Mesendoderm (in vitro differentiated cells): ENCODE measurements around the gene PTPN21.

Experiments
- DNase-seq: peaks from one replicate; pipeline ENCODE4 v3.0.0; 2013
- H2AK5ac ChIP-seq: 2 replicates; pipeline ENCODE4 v1.6.1; 2013; ENCODE audit warnings: low read length, inconsistent platforms
- H2BK120ac ChIP-seq: 2 replicates; pipeline ENCODE4 v1.6.1; 2013; ENCODE audit warnings: low read depth, mild to moderate bottlenecking, low read length, moderate library complexity, mixed read lengths
- H2BK15ac ChIP-seq: replicated peaks from 2 replicates; pipeline ENCODE4 v1.6.1; 2013; ENCODE audit warnings: low read depth, mild to moderate bottlenecking, moderate library complexity
- H2BK5ac ChIP-seq: 2 replicates; pipeline ENCODE4 v1.6.1; 2013; ENCODE audit warnings: low read length, inconsistent platforms
- H3K18ac ChIP-seq: 2 replicates; pipeline ENCODE4 v1.6.1; 2013; ENCODE audit warnings: mild to moderate bottlenecking, low read length, mixed read lengths
- H3K23ac ChIP-seq: one replicate; pipeline ENCODE4 v1.6.1; 2013; ENCODE audit warnings: low read length
- H3K27ac ChIP-seq: 2 replicates; pipeline ENCODE4 v1.5.1; 2013; ENCODE audit warnings: low read depth, mild to moderate bottlenecking, inconsistent platforms, low read length, moderate library complexity
- H3K27me3 ChIP-seq: 2 replicates; pipeline ENCODE4 v1.6.1; 2013; ENCODE audit warnings: low read length, control low read depth, mild to moderate bottlenecking, inconsistent platforms; ENCODE audit not compliant: insufficient read depth, poor library complexity
- H3K36me3 ChIP-seq: 2 replicates; pipeline ENCODE4 v1.6.1; 2013; ENCODE audit warnings: low read length, inconsistent platforms; ENCODE audit not compliant: control insufficient read depth, insufficient read depth
- H3K4ac ChIP-seq: one replicate; pipeline ENCODE4 v1.6.1; 2013; ENCODE audit warnings: low read depth, mild to moderate bottlenecking, low read length, moderate library complexity
- H3K4me1 ChIP-seq: 2 replicates; pipeline ENCODE4 v1.6.1; 2013; ENCODE audit warnings: low read depth, low read length, inconsistent platforms; ENCODE audit not compliant: control insufficient read depth
- H3K4me2 ChIP-seq: 2 replicates; pipeline ENCODE4 v1.6.1; 2013; ENCODE audit warnings: low read length
- H3K4me3 ChIP-seq: 2 replicates; pipeline ENCODE4 v1.5.1; 2013; ENCODE audit warnings: mild to moderate bottlenecking, low read length
- H3K56ac ChIP-seq: one replicate; pipeline ENCODE4 v1.6.1; 2013; ENCODE audit warnings: low read length
- H3K79me1 ChIP-seq: 2 replicates; pipeline ENCODE4 v1.6.1; 2013; ENCODE audit warnings: low read length, inconsistent platforms
- H3K79me2 ChIP-seq: 2 replicates; pipeline ENCODE4 v1.6.1; 2013; ENCODE audit warnings: mild to moderate bottlenecking, low read length; ENCODE audit not compliant: control insufficient read depth, insufficient read depth
- H3K9ac ChIP-seq: 2 replicates; pipeline ENCODE4 v1.6.1; 2013; ENCODE audit warnings: low read length, inconsistent platforms
- H4K5ac ChIP-seq: one replicate; pipeline ENCODE4 v1.6.1; 2013; ENCODE audit warnings: low read length
- H4K8ac ChIP-seq: one replicate; pipeline ENCODE4 v1.6.1; 2013; ENCODE audit warnings: low read depth, mild to moderate bottlenecking, control low read depth, low read length, moderate library complexity
- WGBS: extraction: QIAGEN DNeasy Blood & Tissue Kit; methylation state at CpG from one replicate; pipeline ENCODE4 v1.1.7; 2013; ENCODE audit warnings: low lambda C conversion rate, missing lambda C conversion rate; ENCODE audit not compliant: insufficient coverage; ENCODE audit errors: extremely low coverage; 5-methylcytosine and 5-hydroxymethylcytosine counted together

The PTPN21 gene

DNA sequence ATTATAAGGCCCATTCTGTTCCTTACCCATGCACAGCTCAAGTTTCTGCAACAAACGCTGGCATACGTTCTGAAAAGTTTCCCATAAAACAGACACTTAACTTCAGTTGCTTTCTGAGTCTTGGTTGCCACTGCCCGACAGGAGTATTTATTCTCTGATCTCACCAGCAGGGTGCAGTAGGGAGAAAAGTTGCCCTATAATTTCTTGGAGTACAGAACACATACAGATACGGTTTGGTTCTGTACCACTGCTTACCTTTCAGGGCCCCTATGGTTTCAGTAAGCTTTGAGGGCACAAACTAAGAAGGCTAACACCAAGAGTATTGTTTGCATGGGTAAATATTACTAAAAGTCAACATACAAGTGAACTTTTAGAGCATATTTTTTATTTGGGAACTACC, 91.5 kb downstream of the PTPN21 start:
- Histone ChIP-seq H3K36me3 (peaks cover 2% of the 10 kb centered on the region), H3K79me1 (no peaks in the 10 kb centered on the region), H3K4me2 (no peak overlapping the region), H3K56ac (no peak overlapping the region), H3K9ac (no peak overlapping the region), H2AK5ac (no peak overlapping the region), H2BK5ac (no peak overlapping the region), H2BK120ac (no peak overlapping the region), H4K8ac (no peak overlapping the region), H3K18ac (no peak overlapping the region), H4K5ac (no peak overlapping the region), H3K4me1 (no peaks in the 10 kb centered on the region), H3K4ac (no peak overlapping the region), H3K4me3 (no peak overlapping the region), H3K27me3 (no peaks in the 10 kb centered on the region), H3K79me2 (no peaks in the 10 kb centered on the region), H3K23ac (no peak overlapping the region), H3K27ac (no peak overlapping the region), H2BK15ac (no peak overlapping the region)
- WGBS: no CpG with 5 or more reads among the region's 4 CpGs
- peak; percentile 16 for DNase-seq

DNA sequence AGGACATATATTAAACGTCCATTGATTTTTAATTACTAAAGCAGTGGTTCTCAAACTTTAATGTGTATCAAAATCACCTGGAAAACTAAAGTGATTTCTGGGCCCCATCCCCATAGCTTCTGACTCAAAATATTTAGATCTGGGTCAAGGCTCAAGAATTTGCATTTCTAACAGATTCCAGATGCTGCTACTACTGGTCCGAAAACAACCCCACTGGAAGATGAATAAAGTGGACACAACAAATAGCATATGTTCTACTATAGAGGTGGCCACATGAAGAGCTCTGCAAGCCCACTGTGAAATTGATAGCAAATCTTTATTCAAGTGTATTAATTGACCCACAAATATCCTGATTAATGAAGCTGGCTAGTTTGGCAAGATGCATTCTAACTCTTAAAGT, 99.9 kb downstream of the PTPN21 start:
- Histone ChIP-seq H4K5ac (no peak overlapping the region), H3K9ac (no peak overlapping the region), H2BK15ac (no peak overlapping the region), H3K79me1 (no peaks in the 10 kb centered on the region), H4K8ac (no peak overlapping the region), H3K27me3 (no peaks in the 10 kb centered on the region), H3K36me3 (no peaks in the 10 kb centered on the region), H3K79me2 (no peaks in the 10 kb centered on the region), H3K4ac (no peak overlapping the region), H3K4me1 (no peaks in the 10 kb centered on the region), H3K4me2 (no peak overlapping the region), H3K23ac (no peak overlapping the region), H2BK5ac (no peak overlapping the region), H3K18ac (no peak overlapping the region), H2AK5ac (no peak overlapping the region), H3K4me3 (no peak overlapping the region), H3K56ac (no peak overlapping the region), H2BK120ac (no peak overlapping the region), H3K27ac (no peak overlapping the region)
- DNase-seq: no peak
- no CpG with 5 or more reads among the region's 2 CpGs for WGBS

DNA sequence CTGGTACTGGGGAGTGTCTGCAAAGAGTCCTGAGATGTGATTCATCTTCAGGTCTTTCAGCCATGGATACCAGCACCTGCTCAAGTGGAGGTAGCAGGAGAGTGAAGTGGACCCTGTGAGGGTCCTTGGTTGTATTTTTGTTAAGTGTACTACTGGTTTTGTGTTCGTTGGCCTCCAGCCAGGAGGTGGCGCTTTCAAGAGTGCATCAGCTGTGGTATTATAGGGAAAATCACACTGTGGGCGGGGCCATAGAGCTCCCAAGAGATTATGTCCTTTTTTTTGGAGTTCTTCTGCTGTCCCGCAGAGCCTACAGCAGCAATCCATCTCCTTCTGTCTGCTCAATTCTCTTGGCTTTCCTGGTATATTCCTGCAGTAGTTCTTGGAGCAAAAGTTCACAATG, 102.6 kb downstream of the PTPN21 start:
- Histone ChIP-seq H3K4me2 (no peak overlapping the region), H4K5ac (no peak overlapping the region), H3K79me1 (no peaks in the 10 kb centered on the region), H3K27me3 (no peaks in the 10 kb centered on the region), H3K56ac (no peak overlapping the region), H2BK120ac (no peak overlapping the region), H3K4me1 (no peaks in the 10 kb centered on the region), H3K27ac (no peak overlapping the region), H4K8ac (no peak overlapping the region), H3K9ac (no peak overlapping the region), H2BK15ac (no peak overlapping the region), H2BK5ac (no peak overlapping the region), H3K4me3 (no peak overlapping the region), H3K79me2 (no peaks in the 10 kb centered on the region), H2AK5ac (no peak overlapping the region), H3K4ac (no peak overlapping the region), H3K36me3 (no peaks in the 10 kb centered on the region), H3K18ac (no peak overlapping the region), H3K23ac (no peak overlapping the region)
- WGBS: no CpG with 5 or more reads among the region's 4 CpGs
- DNase-seq: peak; percentile 15

DNA sequence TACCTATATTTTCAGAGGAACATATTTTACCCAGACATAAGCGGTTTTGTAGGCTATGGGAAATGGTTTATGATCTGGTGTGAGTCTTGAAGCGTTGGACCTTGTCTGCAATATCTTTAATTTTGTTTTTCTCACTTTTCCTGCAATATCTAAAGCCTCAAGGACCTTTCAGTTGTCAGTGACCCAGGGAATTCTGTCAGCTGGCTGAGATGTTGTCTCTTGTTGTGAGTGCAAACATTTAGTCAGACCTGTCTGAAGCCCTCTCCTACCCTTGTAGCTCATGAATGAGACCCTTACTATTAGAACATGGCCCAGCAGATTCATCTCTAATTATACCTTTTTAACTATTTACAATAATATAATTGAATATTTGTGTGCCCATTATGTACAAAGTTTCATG, 115.7 kb downstream of the PTPN21 start:
- no peak overlapping the region for H2AK5ac ChIP-seq
- H3K27me3 ChIP-seq: no peaks in the 10 kb centered on the region
- no peak overlapping the region for H3K4me2 ChIP-seq
- H3K4me3 ChIP-seq: no peak overlapping the region
- no peaks in the 10 kb centered on the region for H3K79me2 ChIP-seq
- H3K9ac ChIP-seq: no peak overlapping the region
- no peak overlapping the region for H2BK120ac ChIP-seq
- H4K8ac ChIP-seq: no peak overlapping the region
- H3K23ac ChIP-seq: no peak overlapping the region
- no peak overlapping the region for H2BK15ac ChIP-seq
- no peaks in the 10 kb centered on the region for H3K79me1 ChIP-seq
- no peaks in the 10 kb centered on the region for H3K4me1 ChIP-seq
- no peak for DNase-seq
- no peak overlapping the region for H3K4ac ChIP-seq
- no peak overlapping the region for H3K56ac ChIP-seq
- H2BK5ac ChIP-seq: no peak overlapping the region
- no peak overlapping the region for H4K5ac ChIP-seq
- no peak overlapping the region for H3K18ac ChIP-seq
- H3K36me3 ChIP-seq: no peaks in the 10 kb centered on the region
- no CpG with 5 or more reads among the region's 2 CpGs for WGBS
- H3K27ac ChIP-seq: no peak overlapping the region

- no peaks in the 10 kb centered on the region for H3K79me2 ChIP-seq
- no peak overlapping the region for H3K18ac ChIP-seq
- H3K79me1 ChIP-seq: no peaks in the 10 kb centered on the region
- H3K27me3 ChIP-seq: no peaks in the 10 kb centered on the region
- no peak overlapping the region for H3K4ac ChIP-seq
- 100% methylated on average over 1 of the region's 5 CpGs for WGBS
- no peak overlapping the region for H3K23ac ChIP-seq
- H3K56ac ChIP-seq: no peak overlapping the region
- H3K36me3 ChIP-seq: no peaks in the 10 kb centered on the region
- no peak overlapping the region for H2BK15ac ChIP-seq
- H3K9ac ChIP-seq: no peak overlapping the region
- H3K4me1 ChIP-seq: no peaks in the 10 kb centered on the region
- H3K27ac ChIP-seq: no peak overlapping the region
- H2BK5ac ChIP-seq: no peak overlapping the region
- H3K4me2 ChIP-seq: no peak overlapping the region
- no peak for DNase-seq
- H4K5ac ChIP-seq: no peak overlapping the region
- H2BK120ac ChIP-seq: no peak overlapping the region
- H4K8ac ChIP-seq: no peak overlapping the region
- no peak overlapping the region for H2AK5ac ChIP-seq
- H3K4me3 ChIP-seq: no peak overlapping the region
Observed at GRCh38 chr14:88437658-88438057, 117.1 kb downstream of the PTPN21 start.

GRCh38 chr14:88430976-88431375, 123.8 kb downstream of the PTPN21 start:
- no peak overlapping the region for H3K4ac ChIP-seq
- H3K4me3 ChIP-seq: no peak overlapping the region
- H3K36me3 ChIP-seq: no peaks in the 10 kb centered on the region
- no peaks in the 10 kb centered on the region for H3K4me1 ChIP-seq
- H2AK5ac ChIP-seq: no peak overlapping the region
- no CpG with 5 or more reads among the region's 2 CpGs for WGBS
- no peaks in the 10 kb centered on the region for H3K79me1 ChIP-seq
- H3K18ac ChIP-seq: no peak overlapping the region
- H3K23ac ChIP-seq: no peak overlapping the region
- H2BK5ac ChIP-seq: no peak overlapping the region
- no peak overlapping the region for H3K56ac ChIP-seq
- H4K5ac ChIP-seq: no peak overlapping the region
- DNase-seq: no peak
- no peaks in the 10 kb centered on the region for H3K27me3 ChIP-seq
- H3K9ac ChIP-seq: no peak overlapping the region
- no peak overlapping the region for H3K4me2 ChIP-seq
- no peak overlapping the region for H2BK15ac ChIP-seq
- H4K8ac ChIP-seq: no peak overlapping the region
- no peaks in the 10 kb centered on the region for H3K79me2 ChIP-seq
- H2BK120ac ChIP-seq: no peak overlapping the region
- no peak overlapping the region for H3K27ac ChIP-seq
